Activated T-helper 17 cell treated with anti-CD3 and anti-CD28 coated beads, Interleukin-2, amount 50 U/mL, for 72 hours (primary cell): ENCODE measurements around the gene FRMD4B. TPM values are rescaled to one million over a fixed set of nuclear protein-coding genes. Genes with fewer than 3 reads are reported as not detected.
A peak's percentile ranks its signal among the peaks of the same experiment; 100 is the strongest.

Experiments used
- ATAC-seq: fragments of 150-1000 bp; cut with Tn5 transposase; replicated peaks from 2 replicates; pipeline ENCODE4 v1.10.0; 2021; ENCODE audit warnings: mild to moderate bottlenecking, moderate library complexity
- H3K27ac Mint-ChIP-seq: one replicate; pipeline ENCODE4 v1.8.0; 2022; ENCODE audit warnings: mixed read lengths
- H3K27me3 Mint-ChIP-seq: one replicate; pipeline ENCODE4 v1.8.0; 2022; ENCODE audit warnings: mixed read lengths
- H3K36me3 Mint-ChIP-seq: one replicate; pipeline ENCODE4 v1.8.0; 2022; ENCODE audit warnings: low read depth, mild to moderate bottlenecking, mixed read lengths
- H3K4me1 Mint-ChIP-seq: one replicate; pipeline ENCODE4 v1.8.0; 2022; ENCODE audit warnings: mixed read lengths
- H3K4me3 Mint-ChIP-seq: one replicate; pipeline ENCODE4 v1.8.0; 2022; ENCODE audit warnings: mild to moderate bottlenecking, mixed read lengths
- H3K9me3 Mint-ChIP-seq: one replicate; pipeline ENCODE4 v1.8.0; 2022; ENCODE audit warnings: mixed read lengths
- total RNA-seq, 2 donors: library from RNA; stranded (reverse); gene quantifications; one replicate each; pipeline ENCODE4 v1.2.3, GENCODE V29; 2022

Gene FRMD4B
- total RNA-seq, 2 donors from 2014 or later: 16.6 to 49.0 TPM

GRCh38 chr3:69388241-69388640 lies 2.4 kb upstream of the FRMD4B start:
- no peaks in the 10 kb centered on the region for H3K9me3 Mint-ChIP-seq
- no peak for ATAC-seq
- H3K27me3 Mint-ChIP-seq: peaks cover 56% of the 10 kb centered on the region
- no peak overlapping the region for H3K27ac Mint-ChIP-seq
- no peak overlapping the region for H3K4me3 Mint-ChIP-seq
- no peaks in the 10 kb centered on the region for H3K4me1 Mint-ChIP-seq
- no peaks in the 10 kb centered on the region for H3K36me3 Mint-ChIP-seq

- ATAC-seq: no peak
- Mint-ChIP-seq H3K4me3 (peak overlapping the region; percentile 50), H3K27ac (no peak overlapping the region), H3K4me1 (no peaks in the 10 kb centered on the region), H3K27me3 (peaks cover 47% of the 10 kb centered on the region), H3K9me3 (no peaks in the 10 kb centered on the region), H3K36me3 (no peaks in the 10 kb centered on the region)
Measured at GRCh38 chr3:69386556-69387385, 883 bp upstream of the FRMD4B start.

GRCh38 chr3:69385123-69385722 lies 665 bp downstream of the FRMD4B start:
- Mint-ChIP-seq H3K27me3 (peaks cover 43% of the 10 kb centered on the region), H3K4me3 (peak overlapping the region; percentile 18), H3K9me3 (no peaks in the 10 kb centered on the region), H3K27ac (no peak overlapping the region), H3K36me3 (no peaks in the 10 kb centered on the region), H3K4me1 (no peaks in the 10 kb centered on the region)
- ATAC-seq: no peak

- Mint-ChIP-seq H3K9me3 (no peaks in the 10 kb centered on the region), H3K4me3 (peak overlapping the region; percentile 18), H3K27ac (no peak overlapping the region), H3K4me1 (no peaks in the 10 kb centered on the region), H3K27me3 (peaks cover 37% of the 10 kb centered on the region), H3K36me3 (no peaks in the 10 kb centered on the region)
- ATAC-seq: no peak
Measured at GRCh38 chr3:69384326-69384725, 1.6 kb downstream of the FRMD4B start.

- Mint-ChIP-seq H3K36me3 (no peaks in the 10 kb centered on the region), H3K27me3 (peaks cover 13% of the 10 kb centered on the region), H3K4me1 (no peaks in the 10 kb centered on the region), H3K4me3 (no peak overlapping the region), H3K9me3 (no peaks in the 10 kb centered on the region), H3K27ac (no peak overlapping the region)
- no peak for ATAC-seq
Measured at GRCh38 chr3:69379661-69380060, 6.2 kb downstream of the FRMD4B start.

- Mint-ChIP-seq H3K36me3 (no peaks in the 10 kb centered on the region), H3K27ac (no peak overlapping the region), H3K27me3 (peaks cover 6% of the 10 kb centered on the region), H3K9me3 (no peaks in the 10 kb centered on the region), H3K4me3 (no peak overlapping the region), H3K4me1 (no peaks in the 10 kb centered on the region)
- ATAC-seq: no peak
Measured at GRCh38 chr3:69378112-69378802, 7.6 kb downstream of the FRMD4B start.

GRCh38 chr3:69377262-69377661 lies 8.6 kb downstream of the FRMD4B start:
- no peak overlapping the region for H3K4me3 Mint-ChIP-seq
- H3K36me3 Mint-ChIP-seq: no peaks in the 10 kb centered on the region
- no peaks in the 10 kb centered on the region for H3K9me3 Mint-ChIP-seq
- H3K4me1 Mint-ChIP-seq: no peaks in the 10 kb centered on the region
- H3K27ac Mint-ChIP-seq: no peak overlapping the region
- peaks cover 6% of the 10 kb centered on the region for H3K27me3 Mint-ChIP-seq
- ATAC-seq: no peak

- H3K27ac Mint-ChIP-seq: no peak overlapping the region
- H3K4me3 Mint-ChIP-seq: no peak overlapping the region
- H3K9me3 Mint-ChIP-seq: no peaks in the 10 kb centered on the region
- no peak for ATAC-seq
- no peaks in the 10 kb centered on the region for H3K4me1 Mint-ChIP-seq
- peaks cover 6% of the 10 kb centered on the region for H3K27me3 Mint-ChIP-seq
- H3K36me3 Mint-ChIP-seq: no peaks in the 10 kb centered on the region
Measured at GRCh38 chr3:69376731-69377130, 9.2 kb downstream of the FRMD4B start.

GRCh38 chr3:69371816-69372215 lies 14.1 kb downstream of the FRMD4B start:
- Mint-ChIP-seq H3K4me3 (no peak overlapping the region), H3K9me3 (no peaks in the 10 kb centered on the region), H3K27me3 (no peaks in the 10 kb centered on the region), H3K36me3 (no peaks in the 10 kb centered on the region), H3K4me1 (peaks cover 12% of the 10 kb centered on the region), H3K27ac (no peak overlapping the region)
- no peak for ATAC-seq

GRCh38 chr3:69370901-69371301 lies 15.0 kb downstream of the FRMD4B start:
- no peaks in the 10 kb centered on the region for H3K36me3 Mint-ChIP-seq

GRCh38 chr3:69370156-69370883 lies 15.6 kb downstream of the FRMD4B start:
- Mint-ChIP-seq H3K27ac (no peak overlapping the region), H3K9me3 (no peaks in the 10 kb centered on the region), H3K4me3 (no peak overlapping the region), H3K4me1 (peaks cover 12% of the 10 kb centered on the region), H3K36me3 (no peaks in the 10 kb centered on the region), H3K27me3 (no peaks in the 10 kb centered on the region)
- ATAC-seq: no peak

More at GRCh38 chr3:69370901-69371301, 15.0 kb downstream of the FRMD4B start:
- Mint-ChIP-seq H3K27ac (no peak overlapping the region), H3K9me3 (no peaks in the 10 kb centered on the region), H3K27me3 (no peaks in the 10 kb centered on the region), H3K4me1 (peaks cover 12% of the 10 kb centered on the region), H3K4me3 (no peak overlapping the region)
- no peak for ATAC-seq

GRCh38 chr3:69368129-69368741 lies 17.7 kb downstream of the FRMD4B start:
- Mint-ChIP-seq H3K36me3 (no peaks in the 10 kb centered on the region), H3K9me3 (no peaks in the 10 kb centered on the region), H3K27ac (no peak overlapping the region), H3K27me3 (no peaks in the 10 kb centered on the region), H3K4me3 (no peak overlapping the region), H3K4me1 (peaks cover 12% of the 10 kb centered on the region)
- peak; percentile 45 for ATAC-seq

GRCh38 chr3:69367586-69367985 lies 18.3 kb downstream of the FRMD4B start:
- Mint-ChIP-seq H3K4me3 (no peak overlapping the region), H3K27me3 (no peaks in the 10 kb centered on the region), H3K9me3 (no peaks in the 10 kb centered on the region), H3K27ac (no peak overlapping the region), H3K4me1 (peaks cover 12% of the 10 kb centered on the region), H3K36me3 (no peaks in the 10 kb centered on the region)
- ATAC-seq: no peak

GRCh38 chr3:69364354-69364753 lies 21.5 kb downstream of the FRMD4B start:
- Mint-ChIP-seq H3K36me3 (no peaks in the 10 kb centered on the region), H3K27ac (no peak overlapping the region), H3K9me3 (no peaks in the 10 kb centered on the region), H3K27me3 (peaks cover 3% of the 10 kb centered on the region), H3K4me1 (peaks cover 12% of the 10 kb centered on the region), H3K4me3 (no peak overlapping the region)
- no peak for ATAC-seq
